Prostate gland (tissue), 2 donors: ENCODE results near the gene LPIN1. TPM values are rescaled to one million over a fixed set of nuclear protein-coding genes. Genes with fewer than 3 reads are reported as not detected.

Experiments used
- DNase-seq: peaks from one replicate; pipeline ENCODE4 v3.0.0-alpha.2; 2019; ENCODE audit warnings: low spot score
- H3K27ac ChIP-seq, 2 donors: fragments of 200-600 bp; sonication (generic); 2 replicates each; pipeline ENCODE4 v1.5.1; 2017 to 2019
- H3K27me3 ChIP-seq: fragments of 200-600 bp; sonication (generic); replicated peaks from 2 replicates; pipeline ENCODE4 v1.5.1; 2019; ENCODE audit not compliant: insufficient read depth
- H3K36me3 ChIP-seq, 2 donors: fragments of 200-600 bp; sonication (generic); 1 replicate in 1 of 2; 2 replicates in 1 of 2; pipeline versions ENCODE4 v1.5.1 to v1.8.1; 2017 to 2019
- H3K4me1 ChIP-seq: fragments of 200-600 bp; sonication (generic); replicated peaks from 2 replicates; pipeline ENCODE4 v1.5.1; 2019
- H3K4me3 ChIP-seq, 2 donors: fragments of 200-600 bp; sonication (generic); 2 replicates each; pipeline ENCODE4 v1.5.1; 2017 to 2019
- H3K9me3 ChIP-seq: fragments of 200-600 bp; sonication (generic); 2 replicates; pipeline ENCODE4 v1.5.1; 2017
- CTCF ChIP-seq, 4 experiments: fragments of 200-600 bp in 2 of 4; fragments of 450-650 bp in 2 of 4; sonication (generic) in 2 of 4; IDR thresholded peaks; 1 replicate in 3 of 4; 2 replicates in 1 of 4; pipeline ENCODE4 v1.5.1; 2016 to 2019; ENCODE audit warnings: antibody characterized with exemption in 4 of 4, mild to moderate bottlenecking in 2 of 4, moderate library complexity in 2 of 4
- POLR2A ChIP-seq: fragments of 450-650 bp; IDR thresholded peaks from one replicate; pipeline ENCODE4 v1.6.1; 2016; ENCODE audit warnings: antibody characterized with exemption, mild to moderate bottlenecking
- POLR2AphosphoS5 ChIP-seq: sonication (generic); formaldehyde crosslinking; IDR thresholded peaks from one replicate; pipeline ENCODE4 v1.6.1; 2017; ENCODE audit warnings: antibody characterized with exemption
- WGBS: methylation state at CpG from one replicate; pipeline ENCODE4 v1.1.5; 2018; 5-methylcytosine and 5-hydroxymethylcytosine counted together
- intact Hi-C: fragments of 100-400 bp; cut with DNase I; formaldehyde crosslinking; loops from one replicate; pipeline ENCODE4 v1.14.2; 2022
- total RNA-seq, 2 donors: library from RNA; depleted of rRNA; stranded (reverse); fragments of >200 nt; gene quantifications; one replicate each; pipeline ENCODE4 v1.1.0, GENCODE V29; 2016

LPIN1 gene
- total RNA-seq, 2 donors from 2014 or later = 18.2 to 57.1 TPM

- H3K36me3 ChIP-seq = no peaks in the 10 kb centered on the region
- H3K27ac ChIP-seq = no peak overlapping the region
- H3K4me3 ChIP-seq = no peak overlapping the region
- TF ChIP-seq POLR2A = no peak
- no peak for TF ChIP-seq CTCF (IDR thresholded peaks at IDR 0.05)
- TF ChIP-seq POLR2AphosphoS5 = no peak
- no peaks in the 10 kb centered on the region for H3K27me3 ChIP-seq
- no peaks in the 10 kb centered on the region for H3K4me1 ChIP-seq
- H3K9me3 ChIP-seq = no peaks in the 10 kb centered on the region
- DNase-seq = no peak
- 94% methylated on average over 8 of the region's 8 CpGs for WGBS
- intact Hi-C loops = loop anchor here (10.0 kb wide), 1 partner anchor 1069 kb away; no protein-coding TSS in a partner anchor
Observed at GRCh38 chr2:11865378-11865777, 118.9 kb downstream of the LPIN1 start.

GRCh38 chr2:11865805-11866204 lies 119.4 kb downstream of the LPIN1 start:
- no peak for TF ChIP-seq POLR2A
- no peak for TF ChIP-seq CTCF (IDR thresholded peaks at IDR 0.05)
- no peak for TF ChIP-seq POLR2AphosphoS5
- Histone ChIP-seq H3K27me3 (no peaks in the 10 kb centered on the region), H3K27ac (no peak overlapping the region), H3K36me3 (no peaks in the 10 kb centered on the region), H3K4me1 (no peaks in the 10 kb centered on the region), H3K9me3 (no peaks in the 10 kb centered on the region), H3K4me3 (no peak overlapping the region)
- 97% methylated on average over 13 of the region's 13 CpGs for WGBS
- DNase-seq = no peak
- intact Hi-C loops = loop anchor here (10.0 kb wide), 1 partner anchor 1069 kb away; no protein-coding TSS in a partner anchor

GRCh38 chr2:11866358-11867335 lies 120.2 kb downstream of the LPIN1 start:
- no peaks in the 10 kb centered on the region for H3K9me3 ChIP-seq
- no peak for DNase-seq
- H3K36me3 ChIP-seq = no peaks in the 10 kb centered on the region
- intact Hi-C loops = loop anchor here (10.0 kb wide), 1 partner anchor 1068 kb away; no protein-coding TSS in a partner anchor
- WGBS = 84% methylated on average over 12 of the region's 12 CpGs
- no peaks in the 10 kb centered on the region for H3K27me3 ChIP-seq
- no peaks in the 10 kb centered on the region for H3K4me1 ChIP-seq
- TF ChIP-seq POLR2A (no peak), CTCF (IDR thresholded peaks at IDR 0.05) (no peak), POLR2AphosphoS5 (no peak)
- no peak overlapping the region for H3K27ac ChIP-seq
- H3K4me3 ChIP-seq = no peak overlapping the region

- intact Hi-C loops = loop anchor here (10.0 kb wide), 1 partner anchor 1067 kb away; no protein-coding TSS in a partner anchor
- Histone ChIP-seq H3K9me3 (no peaks in the 10 kb centered on the region), H3K36me3 (no peaks in the 10 kb centered on the region), H3K27ac (no peak overlapping the region), H3K4me3 (no peak overlapping the region), H3K4me1 (no peaks in the 10 kb centered on the region), H3K27me3 (no peaks in the 10 kb centered on the region)
- no peak for TF ChIP-seq POLR2A
- TF ChIP-seq CTCF (IDR thresholded peaks at IDR 0.05) = no peak
- 39% methylated on average over 2 of the region's 2 CpGs for WGBS
- no peak for DNase-seq
Observed at GRCh38 chr2:11867926-11868325, 121.5 kb downstream of the LPIN1 start.
